ENCODE data around the gene CHD8.

DNA sequence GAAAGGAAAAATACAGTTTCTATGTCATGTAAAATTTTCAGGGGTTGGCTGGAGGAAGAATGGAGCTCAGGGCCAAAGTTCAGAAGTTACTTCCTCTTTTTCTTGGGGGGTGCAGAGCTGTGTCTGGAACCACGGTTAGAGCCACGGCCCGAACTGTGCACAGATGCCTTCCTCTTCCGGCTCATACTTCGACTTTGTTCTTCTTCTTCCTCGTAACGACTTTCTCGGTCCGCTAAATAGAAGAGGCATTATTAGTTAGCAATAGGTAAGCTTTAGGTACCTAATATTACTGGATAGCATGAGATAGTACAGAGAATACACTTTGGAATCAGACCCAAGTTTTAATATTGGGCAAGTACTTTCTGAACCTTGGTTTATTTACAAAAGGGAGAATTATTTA lies 103.3 kb downstream of the CHD8 start:
- TF ChIP-seq, protein P1, sequence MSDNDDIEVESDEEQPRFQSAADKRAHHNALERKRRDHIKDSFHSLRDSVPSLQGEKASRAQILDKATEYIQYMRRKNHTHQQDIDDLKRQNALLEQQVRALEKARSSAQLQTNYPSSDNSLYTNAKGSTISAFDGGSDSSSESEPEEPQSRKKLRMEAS (CRISPR knock-in tag; IDR thresholded peaks at IDR 0.05), result no peak
- TF ChIP-seq TEAD4 (CRISPR knock-in tag; IDR thresholded peaks at IDR 0.05) (no peak), ZNF396 (CRISPR knock-in tag; IDR thresholded peaks at IDR 0.05; ENCODE audit: borderline replicate concordance) (no peak)
